ENCODE results near the gene UHRF1. TPM values are rescaled to one million over a fixed set of nuclear protein-coding genes. Genes with fewer than 3 reads are reported as not detected.
"Not testable (repeated sequence)": the region's sequence is repeated elsewhere in the genome, so short reads cannot be mapped to it uniquely, and the experiment has no call there.

UHRF1 gene
- total RNA-seq, 1 experiment from 2014 or later: 65.6 TPM

DNA sequence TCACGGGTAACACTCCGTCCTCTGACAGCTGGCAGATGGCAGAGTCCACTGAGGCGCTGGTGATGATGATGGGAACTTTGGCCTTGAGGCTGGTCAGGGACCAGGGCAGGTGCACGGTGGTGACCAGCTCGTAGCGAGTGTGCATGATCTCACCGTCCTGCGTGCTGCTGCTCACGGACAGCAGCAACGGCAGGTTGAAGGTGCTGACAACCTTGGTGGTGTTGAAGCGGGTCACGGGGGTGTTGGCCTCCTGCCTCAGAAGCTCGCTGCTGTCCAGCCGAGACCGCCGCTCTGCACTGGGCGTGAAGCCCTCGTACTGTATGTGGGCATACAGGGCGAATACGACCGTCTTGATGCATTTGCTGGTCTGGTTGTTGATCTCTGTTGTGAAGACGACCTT, 18.2 kb upstream of the UHRF1 start:
- DNase-seq (ENCODE audit: low read depth): no peak
- in situ Hi-C loops (cut with HindIII; ENCODE audit: low pct_unique_long_range_greater_than_20kb, low sequenced_read_pairs): no loop called here

DNA sequence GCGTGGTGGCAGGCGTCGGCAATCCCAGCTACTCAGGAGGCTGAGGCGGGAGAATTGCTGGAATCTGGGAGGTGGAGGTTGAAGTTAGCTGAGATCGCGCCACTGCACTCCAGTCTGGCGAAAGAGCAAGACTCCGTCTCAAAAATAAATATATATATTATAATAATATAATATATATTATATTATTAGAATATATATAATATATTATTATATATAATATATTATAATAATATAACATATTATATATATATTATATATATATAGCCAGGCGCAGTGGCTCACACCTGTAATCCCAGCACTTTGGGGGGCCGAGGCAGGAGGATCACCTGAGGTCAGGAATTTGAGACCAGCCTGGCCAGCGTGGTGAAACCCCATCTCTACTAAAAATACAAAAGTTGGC, 16.3 kb upstream of the UHRF1 start:
- DNase-seq (ENCODE audit: low read depth); in situ Hi-C loops (cut with HindIII; ENCODE audit: low pct_unique_long_range_greater_than_20kb, low sequenced_read_pairs): not testable (repeated sequence)

DNA sequence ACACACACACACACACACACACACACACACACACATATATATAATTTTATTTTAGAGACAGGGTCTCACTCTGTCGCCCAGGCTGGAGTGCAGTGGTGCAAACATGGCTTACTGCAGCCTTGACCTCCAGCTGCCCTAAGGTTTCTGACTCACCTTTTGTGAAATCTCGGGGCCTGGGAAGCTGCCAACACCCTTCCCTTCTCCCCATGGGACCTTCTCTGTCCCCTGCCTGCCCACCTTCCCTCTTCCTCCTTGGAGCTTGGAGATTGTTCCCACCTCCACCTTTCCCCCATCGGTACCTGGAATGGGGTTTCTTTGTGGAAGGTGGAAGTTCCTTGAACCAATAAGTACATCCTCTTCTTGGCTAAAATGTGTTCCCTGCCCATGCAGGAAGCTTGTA, 12.9 kb upstream of the UHRF1 start:
- in situ Hi-C loops (cut with HindIII; ENCODE audit: low pct_unique_long_range_greater_than_20kb, low sequenced_read_pairs): no loop called here
- DNase-seq (ENCODE audit: low read depth): peak; percentile 50

DNA sequence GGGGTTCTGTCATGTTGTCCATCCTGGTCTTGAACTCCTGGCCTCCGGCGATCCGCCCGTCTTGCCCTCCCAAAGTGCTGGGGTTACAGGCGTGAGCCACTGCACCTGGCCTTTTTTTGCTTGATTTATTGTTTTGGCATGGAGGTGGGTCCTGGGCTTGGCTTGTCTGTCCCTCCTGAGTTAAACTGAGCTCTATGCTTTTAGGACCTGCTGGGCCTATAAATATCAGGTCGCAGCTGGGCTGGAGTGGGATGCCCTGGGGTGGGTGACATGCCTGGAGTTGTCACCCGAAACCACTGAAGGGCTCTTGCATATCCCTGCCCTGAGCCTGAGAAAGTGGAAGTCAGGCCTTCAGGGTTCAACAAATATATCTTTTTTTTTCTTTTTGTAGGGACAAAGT, 12.2 kb upstream of the UHRF1 start:
- in situ Hi-C loops (cut with HindIII; ENCODE audit: low pct_unique_long_range_greater_than_20kb, low sequenced_read_pairs): no loop called here
- no peak for DNase-seq (ENCODE audit: low read depth)

DNA sequence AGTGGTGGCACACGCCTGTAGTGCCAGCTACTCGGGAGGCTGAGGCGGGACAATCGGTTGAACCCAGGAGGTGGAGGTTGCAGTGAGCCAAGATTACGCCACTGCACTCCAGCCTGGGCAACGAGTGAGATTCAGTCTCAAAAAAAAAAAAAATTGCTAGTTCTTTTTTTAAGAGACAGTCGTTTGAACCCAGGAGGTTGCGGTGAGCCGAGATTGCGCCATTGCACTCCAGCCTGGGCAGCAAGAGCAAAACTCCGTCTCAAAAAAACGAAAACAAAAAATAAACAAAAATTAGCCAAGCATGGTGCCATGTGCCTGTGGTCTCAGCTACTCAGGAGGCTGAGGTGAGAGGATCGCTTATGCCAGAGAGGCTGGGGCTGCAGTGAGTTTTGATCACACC, 8.4 kb upstream of the UHRF1 start:
- DNase-seq (ENCODE audit: low read depth); in situ Hi-C loops (cut with HindIII; ENCODE audit: low pct_unique_long_range_greater_than_20kb, low sequenced_read_pairs): not testable (repeated sequence)

DNA sequence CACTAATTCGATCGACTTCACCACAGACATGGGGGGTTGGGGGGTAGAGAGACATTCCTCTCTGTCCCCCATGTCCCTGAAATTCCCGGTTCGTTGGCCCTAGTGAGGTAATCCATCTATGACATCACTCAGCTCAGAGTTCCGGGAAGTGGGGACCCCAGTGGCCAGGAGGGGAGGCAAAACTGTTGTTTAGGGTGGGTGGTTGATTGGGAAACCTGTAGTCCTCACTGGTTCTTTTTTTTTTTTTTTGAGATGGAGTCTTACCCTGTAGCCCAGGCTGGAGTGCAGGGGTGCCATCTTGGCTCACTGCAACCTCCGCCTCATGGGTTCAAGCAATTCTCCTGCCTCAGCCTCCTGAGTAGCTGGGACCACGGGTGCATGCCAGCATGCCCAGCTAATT, 6.5 kb upstream of the UHRF1 start, which contains the start of gene ARRDC5:
ARRDC5 (minus strand) TSS at position 101 of the 400 bp plus-strand sequence; CDS start at position 30, 71 bp downstream.
- no peak for DNase-seq (ENCODE audit: low read depth)
- in situ Hi-C loops (cut with HindIII; ENCODE audit: low pct_unique_long_range_greater_than_20kb, low sequenced_read_pairs): no loop called here

DNA sequence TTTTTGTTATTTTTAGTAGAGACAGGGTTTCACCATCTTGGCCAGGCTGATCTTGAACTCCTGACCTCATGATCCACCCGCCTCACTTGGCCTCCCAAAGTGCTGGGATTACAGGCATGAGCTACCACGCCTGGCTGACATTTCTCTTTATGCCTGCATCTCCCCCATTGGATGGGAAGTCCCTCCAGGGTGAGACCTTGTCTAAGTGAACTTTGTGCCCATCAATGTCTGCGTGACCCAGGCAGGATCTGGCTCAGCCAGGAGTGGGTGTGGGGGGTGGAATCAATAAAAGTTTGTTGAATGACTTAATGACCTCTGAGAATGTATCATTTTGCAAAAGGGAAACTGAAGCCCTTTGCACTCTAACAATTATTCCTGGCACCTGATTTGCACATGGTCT, 4.8 kb upstream of the UHRF1 start:
- DNase-seq (ENCODE audit: low read depth): no peak
- in situ Hi-C loops (cut with HindIII; ENCODE audit: low pct_unique_long_range_greater_than_20kb, low sequenced_read_pairs): no loop called here

DNA sequence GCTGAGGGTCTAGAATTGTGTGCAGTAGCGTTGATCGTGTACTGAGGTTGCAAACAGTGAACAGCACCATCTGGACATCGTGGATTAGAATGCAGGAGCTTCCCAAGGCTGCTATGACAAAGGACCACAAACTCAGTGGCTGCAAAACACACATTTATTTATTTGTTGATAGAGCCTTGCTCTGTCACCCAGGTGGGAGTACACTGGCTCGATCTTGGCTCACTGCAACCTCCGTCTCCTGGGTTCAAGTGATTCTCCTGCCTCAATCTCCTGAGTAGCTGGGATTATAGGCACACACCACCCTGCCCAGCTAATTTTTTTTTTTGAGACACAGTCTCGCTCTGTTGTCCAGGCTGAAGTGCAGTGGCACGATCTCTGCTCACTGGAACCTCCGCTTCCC, 2.3 kb upstream of the UHRF1 start:
- no peak for DNase-seq (ENCODE audit: low read depth)
- in situ Hi-C loops (cut with HindIII; ENCODE audit: low pct_unique_long_range_greater_than_20kb, low sequenced_read_pairs): no loop called here

DNA sequence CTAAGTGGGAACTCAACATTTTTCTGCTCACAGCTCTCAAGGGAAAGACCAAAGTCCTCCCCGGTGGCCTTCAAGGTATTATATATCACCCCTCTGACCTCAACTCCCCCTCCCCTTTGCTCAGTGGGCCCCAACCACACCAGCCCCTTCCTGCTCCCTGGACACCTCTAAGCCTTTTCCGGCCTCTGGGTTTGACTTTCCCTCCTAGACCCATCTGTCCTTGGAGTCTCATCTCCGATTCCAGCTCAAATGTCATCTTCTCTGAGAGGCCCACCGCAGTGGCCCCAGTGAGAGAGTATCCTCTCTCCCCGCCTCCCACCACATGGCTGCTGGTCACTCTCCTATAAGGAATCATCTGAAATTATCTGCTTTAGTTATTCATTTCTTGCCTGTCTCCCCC, 941 bp upstream of the UHRF1 start:
- in situ Hi-C loops (cut with HindIII; ENCODE audit: low pct_unique_long_range_greater_than_20kb, low sequenced_read_pairs): no loop called here
- no peak for DNase-seq (ENCODE audit: low read depth)

DNA sequence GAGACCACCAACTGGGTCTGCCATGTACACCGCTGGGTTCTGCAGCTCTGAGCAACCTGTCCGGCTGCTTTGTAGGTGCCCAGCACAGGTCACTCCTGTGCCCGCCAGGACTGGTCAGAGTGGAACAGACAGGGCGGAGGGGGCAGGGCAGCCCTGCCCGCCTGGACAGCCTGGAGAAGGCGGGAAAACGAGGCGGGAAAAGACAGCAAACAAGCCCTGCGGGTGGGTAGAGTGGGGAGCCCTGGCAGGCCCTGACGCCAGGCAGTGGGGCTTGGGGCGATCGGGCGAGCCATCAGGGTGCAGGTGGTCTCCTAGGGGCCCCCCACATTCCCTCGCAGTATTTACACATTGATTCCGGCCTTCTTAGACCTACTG, 533 bp upstream of the UHRF1 start:
- DNase-seq (ENCODE audit: low read depth): no peak
- in situ Hi-C loops (cut with HindIII; ENCODE audit: low pct_unique_long_range_greater_than_20kb, low sequenced_read_pairs): no loop called here

DNA sequence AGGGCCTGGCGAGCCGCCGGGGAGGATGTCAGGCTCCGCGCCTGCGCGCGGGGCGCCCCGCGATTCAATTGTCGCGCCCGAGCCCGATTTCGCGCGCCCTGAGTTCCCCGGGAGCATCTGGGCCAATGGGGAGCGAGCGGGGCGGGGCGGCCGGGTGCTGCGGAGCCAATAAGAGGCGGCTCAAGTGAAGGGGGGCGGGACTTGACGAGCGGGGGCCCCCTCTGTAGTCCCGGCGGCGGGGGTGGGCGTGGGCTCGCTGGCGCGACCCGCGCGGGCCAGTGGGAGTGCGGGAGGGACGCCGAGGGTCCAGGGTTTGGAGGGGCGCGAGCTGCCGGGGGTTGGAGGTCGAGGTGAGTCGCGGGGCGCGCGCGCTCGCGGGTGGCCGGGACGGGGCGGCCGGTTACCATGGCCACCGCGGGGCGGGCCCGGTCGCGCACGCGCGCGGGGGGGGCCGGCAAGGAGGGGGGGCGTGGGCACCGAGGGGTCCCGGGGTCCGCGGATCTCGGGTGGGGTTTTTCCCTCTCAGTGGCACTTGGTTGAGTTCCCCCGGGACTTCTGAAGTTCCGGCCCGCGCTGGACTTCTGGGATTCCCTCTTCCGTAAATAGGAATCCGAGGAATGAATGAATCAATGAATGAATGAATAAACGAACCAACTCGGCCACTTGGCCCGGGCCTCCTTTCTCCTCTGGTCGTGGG, 744 bp downstream of the UHRF1 start:
- in situ Hi-C loops (cut with HindIII; ENCODE audit: low pct_unique_long_range_greater_than_20kb, low sequenced_read_pairs): no loop called here
- peak; percentile 85 for DNase-seq (ENCODE audit: low read depth)

DNA sequence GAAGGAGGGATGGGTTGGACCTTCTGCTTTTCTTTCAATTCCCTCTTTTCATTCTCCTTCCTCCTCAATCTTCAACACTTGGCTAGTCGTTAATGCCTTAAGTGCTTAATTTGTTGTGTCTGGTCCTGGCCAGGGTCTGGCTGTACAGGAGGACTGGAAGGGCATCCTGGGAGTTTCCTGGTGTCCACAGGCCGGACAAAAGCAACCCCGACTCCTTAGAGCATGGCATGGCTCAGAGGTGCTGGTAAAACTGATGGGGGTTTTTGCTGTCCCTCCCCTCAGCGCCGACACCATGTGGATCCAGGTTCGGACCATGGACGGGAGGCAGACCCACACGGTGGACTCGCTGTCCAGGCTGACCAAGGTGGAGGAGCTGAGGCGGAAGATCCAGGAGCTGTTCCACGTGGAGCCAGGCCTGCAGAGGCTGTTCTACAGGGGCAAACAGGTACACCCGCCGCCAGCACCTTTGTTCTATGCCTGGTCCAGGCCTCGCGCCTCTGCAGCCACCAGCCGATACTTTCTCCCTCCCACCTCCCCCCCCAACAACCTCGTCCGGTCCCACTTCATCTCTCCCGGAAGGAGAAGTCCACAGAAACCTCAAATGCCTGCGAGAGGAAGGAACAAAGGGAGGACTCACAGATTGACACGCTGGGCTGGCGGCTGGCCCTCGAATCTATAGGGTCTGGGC, 1.4 kb downstream of the UHRF1 start:
- DNase-seq (ENCODE audit: low read depth): peak; percentile 47
- in situ Hi-C loops (cut with HindIII; ENCODE audit: low pct_unique_long_range_greater_than_20kb, low sequenced_read_pairs): no loop called here

DNA sequence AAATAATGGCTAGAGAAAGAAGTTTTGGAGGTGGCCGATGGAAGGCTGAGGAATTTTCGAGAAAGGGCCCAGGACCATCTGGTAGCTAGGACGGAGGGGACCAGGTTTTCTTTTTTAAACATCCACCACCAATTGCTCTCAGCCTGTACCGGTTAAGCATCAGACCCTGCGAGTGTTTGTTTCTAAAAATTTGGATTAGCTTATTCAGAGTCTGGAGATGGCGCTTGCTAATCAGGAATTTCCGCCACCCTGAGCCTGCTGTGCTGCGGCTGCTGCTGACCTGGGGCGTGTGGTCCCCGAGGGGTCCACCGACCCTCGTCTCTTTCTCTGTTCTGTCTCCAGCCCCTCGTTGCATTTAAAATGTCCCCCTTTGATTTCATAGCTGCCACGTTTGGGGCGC, 2.0 kb downstream of the UHRF1 start:
- no peak for DNase-seq (ENCODE audit: low read depth)
- in situ Hi-C loops (cut with HindIII; ENCODE audit: low pct_unique_long_range_greater_than_20kb, low sequenced_read_pairs): no loop called here

DNA sequence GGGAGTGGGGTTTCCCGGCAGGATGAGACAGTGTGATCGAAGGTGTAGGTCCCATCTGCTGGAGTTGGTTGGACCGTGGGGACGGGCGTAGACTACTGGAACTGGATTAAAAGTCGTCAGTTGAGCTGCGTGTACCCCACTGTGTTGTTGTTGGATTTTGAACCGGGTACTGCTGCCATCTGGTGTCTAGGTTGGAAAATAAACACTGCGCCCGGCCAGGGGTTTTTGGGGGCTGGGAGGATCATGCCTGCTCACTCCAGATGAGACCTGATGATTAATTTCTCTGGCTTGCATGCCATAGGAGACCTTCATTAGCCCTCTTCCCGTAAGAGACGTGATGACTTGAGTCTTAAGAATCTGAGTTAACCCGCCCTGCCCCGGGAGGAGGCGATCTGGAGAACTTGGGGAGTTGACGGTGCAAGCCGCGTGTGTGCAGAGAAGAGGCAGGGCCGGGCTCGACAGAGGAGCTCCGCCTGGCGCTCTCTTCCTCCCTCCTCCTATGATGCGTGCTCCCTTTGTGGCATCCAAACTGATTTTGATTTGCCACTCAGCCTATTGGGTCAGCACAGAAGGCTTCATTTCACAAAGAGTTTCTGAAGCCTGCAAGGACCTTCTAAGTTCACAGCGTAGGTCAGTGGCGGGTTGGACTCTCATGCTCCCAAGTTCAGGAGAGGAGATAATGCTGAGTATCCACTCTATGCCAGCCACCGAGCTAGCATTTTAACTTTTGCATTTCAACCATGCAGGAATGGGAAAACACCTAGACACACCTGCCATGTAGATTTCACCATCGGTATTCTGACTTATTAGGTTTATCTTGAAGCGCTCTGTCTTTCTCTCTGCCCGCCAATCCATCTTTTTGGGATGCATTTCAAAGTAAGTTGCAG, 2.7 kb downstream of the UHRF1 start:
- in situ Hi-C loops (cut with HindIII; ENCODE audit: low pct_unique_long_range_greater_than_20kb, low sequenced_read_pairs): no loop called here
- peak; percentile 99 for DNase-seq (ENCODE audit: low read depth)

DNA sequence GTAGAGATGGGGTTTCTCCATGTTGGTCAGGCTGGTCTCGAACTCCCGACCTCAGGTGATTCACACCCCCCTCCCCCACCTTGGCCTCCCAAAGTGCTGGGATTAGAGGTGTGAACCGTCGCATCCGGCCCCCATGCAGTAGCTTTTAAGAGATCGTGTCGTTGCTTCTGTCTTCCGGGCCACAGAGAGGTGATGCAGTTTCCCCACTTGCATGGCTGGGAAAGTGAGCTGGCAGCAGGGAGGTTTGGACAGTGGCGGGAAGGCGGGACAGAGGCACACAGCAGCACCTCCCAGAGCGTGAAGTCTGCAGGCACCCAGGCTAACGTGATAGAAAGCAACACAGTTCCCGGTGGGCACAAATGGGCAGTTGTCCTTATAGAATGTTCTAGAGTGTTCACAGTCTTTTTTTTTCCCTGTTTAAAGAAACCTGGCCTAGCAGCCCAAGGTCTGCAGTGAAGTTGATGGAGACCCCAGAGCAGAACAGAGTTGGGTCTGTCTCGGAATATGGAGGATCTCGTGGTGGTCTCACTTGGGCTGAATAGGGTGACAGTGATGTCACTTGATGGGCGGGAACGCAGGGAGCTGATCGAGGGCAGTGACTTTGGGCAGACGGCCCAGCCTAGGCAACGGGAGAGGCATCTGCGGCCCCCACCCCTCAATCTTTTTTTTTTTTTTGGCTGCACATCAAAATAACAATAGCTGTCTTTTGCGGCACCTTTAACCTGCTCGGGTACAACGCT, 4.9 kb downstream of the UHRF1 start:
- no peak for DNase-seq (ENCODE audit: low read depth)
- in situ Hi-C loops (cut with HindIII; ENCODE audit: low pct_unique_long_range_greater_than_20kb, low sequenced_read_pairs): no loop called here

DNA sequence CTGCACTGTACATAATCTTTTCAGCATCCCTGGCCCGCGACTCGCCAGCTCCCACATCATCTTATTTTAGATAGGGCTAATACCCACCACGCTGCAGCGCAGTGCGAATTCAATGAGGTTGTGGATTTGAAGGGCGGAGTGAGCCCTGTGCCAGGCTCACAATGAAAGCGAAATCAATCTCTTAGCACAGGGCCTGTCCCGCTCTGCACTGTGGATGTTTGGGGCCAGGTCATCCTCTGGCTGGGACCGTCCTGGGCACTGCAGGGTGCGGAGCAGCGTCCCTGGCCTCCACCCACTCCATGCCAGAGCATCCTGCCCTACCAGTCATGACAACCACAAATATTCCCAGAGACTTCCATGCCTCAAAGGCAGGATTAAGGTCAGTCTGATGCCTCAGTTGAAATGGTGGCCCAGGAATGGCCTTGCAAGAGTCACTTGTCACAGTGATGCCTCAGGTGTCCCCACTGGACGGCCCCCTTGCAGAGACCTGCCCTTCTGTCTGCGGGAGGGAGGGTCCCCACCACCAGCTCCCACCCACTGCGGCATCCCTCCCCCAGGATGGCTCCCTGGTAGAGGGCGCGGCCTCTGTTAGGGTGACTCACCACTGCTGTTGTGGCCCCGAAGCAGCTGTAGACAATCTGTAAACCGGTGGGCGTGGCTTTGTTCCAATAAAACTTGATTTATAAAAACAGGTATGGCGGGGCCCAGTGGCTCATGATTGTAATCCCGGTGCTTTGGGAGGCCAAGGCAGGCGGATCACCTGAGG, 5.6 kb downstream of the UHRF1 start:
- peak; percentile 86 for DNase-seq (ENCODE audit: low read depth)
- in situ Hi-C loops (cut with HindIII; ENCODE audit: low pct_unique_long_range_greater_than_20kb, low sequenced_read_pairs): no loop called here

DNA sequence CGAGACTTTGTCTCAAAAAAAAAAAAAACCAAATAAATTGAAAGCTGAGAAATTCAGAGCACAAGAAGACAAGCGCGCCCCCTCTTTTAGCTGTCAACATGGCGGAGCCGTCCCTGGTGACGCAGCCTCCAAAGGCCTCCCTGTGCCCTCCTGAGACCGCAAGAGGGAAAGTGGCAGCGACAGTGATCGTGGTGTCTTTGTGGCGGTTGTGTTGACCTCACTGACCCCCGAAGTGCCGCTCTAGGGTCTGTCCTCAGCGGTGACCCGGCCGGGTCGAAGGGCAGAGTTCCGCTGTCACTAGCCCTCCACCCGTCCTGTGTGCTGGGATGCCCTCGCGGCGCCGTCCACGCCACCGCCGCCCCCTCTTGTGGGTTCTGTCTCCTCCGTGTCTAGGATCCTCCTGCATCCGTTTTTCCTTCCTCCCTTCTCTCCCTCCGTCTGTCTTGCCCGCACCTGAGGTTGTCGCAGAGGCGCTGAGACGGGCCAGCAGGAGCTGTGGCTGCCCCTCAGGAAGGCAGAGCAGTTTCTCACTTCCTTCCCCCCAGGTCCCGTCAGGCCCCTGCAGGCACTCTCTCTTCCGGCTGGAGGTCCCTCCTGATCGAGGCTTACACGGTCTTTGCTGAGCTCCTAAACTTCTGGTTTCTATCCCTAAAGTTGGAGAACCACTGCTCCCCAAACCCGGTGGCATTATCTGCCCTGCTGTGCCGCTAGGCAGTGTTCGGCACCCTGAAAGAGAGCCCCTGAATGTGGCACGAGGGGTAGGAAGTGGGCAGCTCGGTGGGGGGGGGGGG, 7.2 kb downstream of the UHRF1 start:
- DNase-seq (ENCODE audit: low read depth): no peak
- in situ Hi-C loops (cut with HindIII; ENCODE audit: low pct_unique_long_range_greater_than_20kb, low sequenced_read_pairs): no loop called here

Measured in Caki2 (cell line).